ENCODE measurements around the gene ECHS1. TPM values are rescaled to one million over a fixed set of nuclear protein-coding genes. Genes with fewer than 3 reads are reported as not detected.

The ECHS1 gene
- total RNA-seq, 1 experiment from 2014 or later, result 58.0 TPM

- Histone ChIP-seq H3K27ac (ENCODE audit: low read depth, low read length) (no peak overlapping the region), H3K9me3 (ENCODE audit: control insufficient read depth in 1 of 2, insufficient read depth in 1 of 2, low read depth in 1 of 2, low read length in 2 of 2) (no peaks in the 10 kb centered on the region), H3K4me1 (ENCODE audit: control insufficient read depth in 1 of 2, insufficient read depth in 2 of 2, low read length in 2 of 2) (no peaks in the 10 kb centered on the region), H3K4me3 (replicated peaks in 1 of 2; ENCODE audit: low read depth in 1 of 2, low read length in 2 of 2) (no peak overlapping the region), H3K27me3 (ENCODE audit: insufficient read depth, low read length) (no peaks in the 10 kb centered on the region), H2AFZ (ENCODE audit: low read depth, low read length, poor library complexity, severe bottlenecking) (no peak overlapping the region), H3K9ac (ENCODE audit: low read length) (no peak overlapping the region), H3K36me3 (ENCODE audit: control insufficient read depth in 1 of 2, insufficient read depth in 2 of 2, low read length in 2 of 2) (no peaks in the 10 kb centered on the region), H3K9me2 (ENCODE audit: insufficient read depth) (no peaks in the 10 kb centered on the region), H3K4me2 (ENCODE audit: low read length) (no peak overlapping the region), H3K79me2 (ENCODE audit: insufficient read depth, low read length) (no peaks in the 10 kb centered on the region), H4K20me1 (ENCODE audit: insufficient read depth) (no peaks in the 10 kb centered on the region)
- intact Hi-C loops (cut with micrococcal nuclease), result no loop called here
- TF ChIP-seq, protein P1, sequence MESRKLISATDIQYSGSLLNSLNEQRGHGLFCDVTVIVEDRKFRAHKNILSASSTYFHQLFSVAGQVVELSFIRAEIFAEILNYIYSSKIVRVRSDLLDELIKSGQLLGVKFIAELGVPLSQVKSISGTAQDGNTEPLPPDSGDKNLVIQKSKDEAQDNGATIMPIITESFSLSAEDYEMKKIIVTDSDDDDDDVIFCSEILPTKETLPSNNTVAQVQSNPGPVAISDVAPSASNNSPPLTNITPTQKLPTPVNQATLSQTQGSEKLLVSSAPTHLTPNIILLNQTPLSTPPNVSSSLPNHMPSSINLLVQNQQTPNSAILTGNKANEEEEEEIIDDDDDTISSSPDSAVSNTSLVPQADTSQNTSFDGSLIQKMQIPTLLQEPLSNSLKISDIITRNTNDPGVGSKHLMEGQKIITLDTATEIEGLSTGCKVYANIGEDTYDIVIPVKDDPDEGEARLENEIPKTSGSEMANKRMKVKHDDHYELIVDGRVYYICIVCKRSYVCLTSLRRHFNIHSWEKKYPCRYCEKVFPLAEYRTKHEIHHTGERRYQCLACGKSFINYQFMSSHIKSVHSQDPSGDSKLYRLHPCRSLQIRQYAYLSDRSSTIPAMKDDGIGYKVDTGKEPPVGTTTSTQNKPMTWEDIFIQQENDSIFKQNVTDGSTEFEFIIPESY (IDR thresholded peaks at IDR 0.05; ENCODE audit: extremely low read depth, insufficient replicate concordance, low read length), result no peak
- TF ChIP-seq JUND (IDR thresholded peaks at IDR 0.05), result no peak
- ATAC-seq, result no peak
- ChIA-PET RAD21 (ENCODE audit: low non-redundant PET in 1 of 2, low total read pairs in 2 of 2, uncharacterized antibody in 2 of 2, unreplicated experiment in 2 of 2) (no interaction called here), CTCF (no interaction called here), POLR2A (no interaction called here)
- no TSS peak for BruUV-seq (replicated peaks)
- DNase-seq (ENCODE audit: low read depth, low spot score), result no peak
These were observed 49.2 kb upstream of the ECHS1 start for GRCh38 chr10:133422223-133422806.

GRCh38 chr10:133421336-133422222 is 48.4 kb upstream of the ECHS1 start:
- intact Hi-C loops (cut with micrococcal nuclease), result no loop called here
- no peaks in the 10 kb centered on the region for H3K9me2 ChIP-seq (ENCODE audit: insufficient read depth)
- no peak for ATAC-seq
- H3K9ac ChIP-seq (ENCODE audit: low read length), result no peak overlapping the region
- H3K9me3 ChIP-seq (ENCODE audit: control insufficient read depth in 1 of 2, insufficient read depth in 1 of 2, low read depth in 1 of 2, low read length in 2 of 2), result no peaks in the 10 kb centered on the region
- H3K4me3 ChIP-seq (replicated peaks in 1 of 2; ENCODE audit: low read depth in 1 of 2, low read length in 2 of 2), result no peak overlapping the region
- H3K4me2 ChIP-seq (ENCODE audit: low read length), result no peak overlapping the region
- ChIA-PET POLR2A (no interaction called here), CTCF (no interaction called here), RAD21 (ENCODE audit: low non-redundant PET in 1 of 2, low total read pairs in 2 of 2, uncharacterized antibody in 2 of 2, unreplicated experiment in 2 of 2) (no interaction called here)
- TF ChIP-seq ZNF274 (IDR thresholded peaks at IDR 0.05; ENCODE audit: low read depth, low read length), result no peak
- no peak for TF ChIP-seq ELF1 (IDR thresholded peaks at IDR 0.05; ENCODE audit: borderline replicate concordance, low read depth)
- no peak for TF ChIP-seq EGR1 (IDR thresholded peaks at IDR 0.05; ENCODE audit: low read depth)
- TF ChIP-seq, protein P1 (IDR thresholded peaks at IDR 0.05; ENCODE audit: extremely low read depth, insufficient replicate concordance, low read length), result no peak
- no peak for TF ChIP-seq POLR2A (IDR thresholded peaks at IDR 0.05; ENCODE audit: borderline replicate concordance, extremely low read depth, insufficient read depth, insufficient read length)
- no peak for TF ChIP-seq RAD21 (IDR thresholded peaks at IDR 0.05; ENCODE audit: low read depth)
- TF ChIP-seq YY1 (IDR thresholded peaks at IDR 0.05; ENCODE audit: extremely low read depth, insufficient replicate concordance, low read depth, low read length), result no peak
- TF ChIP-seq FOSL1 (IDR thresholded peaks at IDR 0.05; ENCODE audit: low read depth), result no peak
- BruUV-seq (replicated peaks), result no TSS peak
- no peak for DNase-seq (ENCODE audit: low read depth, low spot score)
- H3K27me3 ChIP-seq (ENCODE audit: insufficient read depth, low read length), result no peaks in the 10 kb centered on the region
- H4K20me1 ChIP-seq (ENCODE audit: insufficient read depth), result no peaks in the 10 kb centered on the region
- no peak overlapping the region for H3K27ac ChIP-seq (ENCODE audit: low read depth, low read length)
- no peak overlapping the region for H2AFZ ChIP-seq (ENCODE audit: low read depth, low read length, poor library complexity, severe bottlenecking)
- H3K36me3 ChIP-seq (ENCODE audit: control insufficient read depth in 1 of 2, insufficient read depth in 2 of 2, low read length in 2 of 2), result no peaks in the 10 kb centered on the region
- no peaks in the 10 kb centered on the region for H3K79me2 ChIP-seq (ENCODE audit: insufficient read depth, low read length)
- no peaks in the 10 kb centered on the region for H3K4me1 ChIP-seq (ENCODE audit: control insufficient read depth in 1 of 2, insufficient read depth in 2 of 2, low read length in 2 of 2)
